Erythroblast (primary cell): ENCODE results near the gene PITPNC1.

Source experiments
- GATA1 ChIP-seq: IDR thresholded peaks from 2 replicates; pipeline ENCODE4 v1.6.1; 2011; ENCODE audit warnings: low read depth, mild to moderate bottlenecking, control low read depth, low read length, moderate library complexity
- POLR2A ChIP-seq: IDR thresholded peaks from 2 replicates; pipeline ENCODE4 v1.6.1; 2011; ENCODE audit warnings: mild to moderate bottlenecking, low read length

GRCh38 chr17:67576471-67577115 is 199.5 kb downstream of the PITPNC1 start:
- TF ChIP-seq POLR2A = no peak
- TF ChIP-seq GATA1 = no peak
